Colonic mucosa (tissue), 4 donors: ENCODE data around the gene RPL37A. TPM values are rescaled to one million over a fixed set of nuclear protein-coding genes. Genes with fewer than 3 reads are reported as not detected.

ENCODE experiments used
- DNase-seq: peaks from one replicate; pipeline ENCODE4 v3.0.0-alpha.2; 2020
- H3K27ac ChIP-seq: fragments of 200-600 bp; one replicate; pipeline ENCODE4 v1.8.0; 2021
- H3K27me3 ChIP-seq: fragments of 200-600 bp; one replicate; pipeline ENCODE4 v1.8.0; 2021
- H3K36me3 ChIP-seq: fragments of 200-600 bp; one replicate; pipeline ENCODE4 v1.8.0; 2021
- H3K4me1 ChIP-seq: fragments of 200-600 bp; one replicate; pipeline ENCODE4 v1.8.0; 2021; ENCODE audit warnings: mild to moderate bottlenecking
- H3K4me3 ChIP-seq: fragments of 200-600 bp; one replicate; pipeline ENCODE4 v1.8.0; 2021
- H3K9ac ChIP-seq, 2 donors: one replicate each; pipeline ENCODE4 v1.7.0; 2013; ENCODE audit warnings: control low read depth in 2 of 2, low read depth in 2 of 2, low read length in 2 of 2
- H3K9me3 ChIP-seq: fragments of 200-600 bp; one replicate; pipeline ENCODE4 v1.8.0; 2021
- intact Hi-C: fragments of 100-400 bp; cut with DNase I; formaldehyde crosslinking; loops from one replicate; pipeline ENCODE4 v1.14.1; 2022
- total RNA-seq, 2 donors: library from RNA; stranded (reverse); fragmentation: NEBNext Ultra II Directional in 1 of 2; extraction: Animal tissue kit (Norgen Biotek cat#: 25700) in 1 of 2; gene quantifications; one replicate each; pipeline ENCODE4 v1.2.1, GENCODE V29; 2021
- TF ChIP-seq, protein P1 (sequence below): fragments of 200-600 bp; IDR thresholded peaks from one replicate; pipeline ENCODE4 v1.8.0; 2022; ENCODE audit warnings: antibody characterized with exemption, mild to moderate bottlenecking
- donor health status: healthy.
- donor health status: DM: no; HTN: no; CAD: no.
- donor health status: DM: no; HTN: no; CAD: no.

The RPL37A gene
- total RNA-seq, 2 donors from 2014 or later = 1,895 to 2,156 TPM

DNA sequence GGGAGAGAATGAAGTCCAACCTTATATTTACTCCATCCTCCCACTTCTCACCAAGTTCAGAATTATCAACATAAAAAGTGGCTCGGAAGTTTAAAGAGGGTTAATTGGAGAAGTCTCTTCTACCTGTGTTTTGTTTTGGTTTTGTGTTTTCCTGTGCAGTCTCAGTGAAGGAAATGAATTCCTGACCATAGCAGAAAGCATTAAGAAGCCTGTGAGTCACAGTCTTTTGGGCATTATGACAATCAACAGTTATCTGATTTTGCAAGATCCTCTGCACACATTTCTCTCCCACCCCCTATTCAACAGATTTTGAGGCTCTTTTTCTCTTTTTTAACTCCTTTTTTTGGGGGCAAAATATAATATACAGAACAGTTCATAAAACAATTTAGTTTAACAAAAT is 8.6 kb upstream of the RPL37A start:
- Histone ChIP-seq H3K9me3 (no peaks in the 10 kb centered on the region), H3K4me3 (no peak overlapping the region), H3K27me3 (no peaks in the 10 kb centered on the region), H3K36me3 (no peaks in the 10 kb centered on the region), H3K9ac (no peak overlapping the region), H3K4me1 (no peaks in the 10 kb centered on the region), H3K27ac (no peak overlapping the region)
- TF ChIP-seq, protein P1, sequence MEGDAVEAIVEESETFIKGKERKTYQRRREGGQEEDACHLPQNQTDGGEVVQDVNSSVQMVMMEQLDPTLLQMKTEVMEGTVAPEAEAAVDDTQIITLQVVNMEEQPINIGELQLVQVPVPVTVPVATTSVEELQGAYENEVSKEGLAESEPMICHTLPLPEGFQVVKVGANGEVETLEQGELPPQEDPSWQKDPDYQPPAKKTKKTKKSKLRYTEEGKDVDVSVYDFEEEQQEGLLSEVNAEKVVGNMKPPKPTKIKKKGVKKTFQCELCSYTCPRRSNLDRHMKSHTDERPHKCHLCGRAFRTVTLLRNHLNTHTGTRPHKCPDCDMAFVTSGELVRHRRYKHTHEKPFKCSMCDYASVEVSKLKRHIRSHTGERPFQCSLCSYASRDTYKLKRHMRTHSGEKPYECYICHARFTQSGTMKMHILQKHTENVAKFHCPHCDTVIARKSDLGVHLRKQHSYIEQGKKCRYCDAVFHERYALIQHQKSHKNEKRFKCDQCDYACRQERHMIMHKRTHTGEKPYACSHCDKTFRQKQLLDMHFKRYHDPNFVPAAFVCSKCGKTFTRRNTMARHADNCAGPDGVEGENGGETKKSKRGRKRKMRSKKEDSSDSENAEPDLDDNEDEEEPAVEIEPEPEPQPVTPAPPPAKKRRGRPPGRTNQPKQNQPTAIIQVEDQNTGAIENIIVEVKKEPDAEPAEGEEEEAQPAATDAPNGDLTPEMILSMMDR = no peak
- no peak for DNase-seq
- intact Hi-C loops = loop anchor here (10.0 kb wide), 1 partner anchor 65 kb away; no protein-coding TSS in a partner anchor

- Histone ChIP-seq H3K36me3 (no peaks in the 10 kb centered on the region), H3K27ac (no peak overlapping the region), H3K9ac (no peak overlapping the region), H3K9me3 (no peaks in the 10 kb centered on the region), H3K27me3 (no peaks in the 10 kb centered on the region), H3K4me3 (no peak overlapping the region), H3K4me1 (no peaks in the 10 kb centered on the region)
- TF ChIP-seq, protein P1 = no peak
- no peak for DNase-seq
- intact Hi-C loops = loop anchor here (10.0 kb wide), 1 partner anchor 67 kb away; no protein-coding TSS in a partner anchor
Observed at GRCh38 chr2:216491793-216492596, 6.6 kb upstream of the RPL37A start.

GRCh38 chr2:216492597-216493333 is 5.9 kb upstream of the RPL37A start:
- no peaks in the 10 kb centered on the region for H3K36me3 ChIP-seq
- no peak overlapping the region for H3K27ac ChIP-seq
- H3K4me3 ChIP-seq = no peak overlapping the region
- DNase-seq = no peak
- H3K27me3 ChIP-seq = no peaks in the 10 kb centered on the region
- no peaks in the 10 kb centered on the region for H3K4me1 ChIP-seq
- H3K9ac ChIP-seq = no peak overlapping the region
- intact Hi-C loops = loop anchor here (10.0 kb wide), 1 partner anchor 68 kb away; no protein-coding TSS in a partner anchor
- TF ChIP-seq, protein P1 = no peak
- H3K9me3 ChIP-seq = no peaks in the 10 kb centered on the region

GRCh38 chr2:216493334-216493685 is 5.3 kb upstream of the RPL37A start:
- no peak overlapping the region for H3K27ac ChIP-seq
- H3K4me3 ChIP-seq = no peak overlapping the region
- intact Hi-C loops = loop anchor here (10.0 kb wide), 1 partner anchor 69 kb away; no protein-coding TSS in a partner anchor
- TF ChIP-seq, protein P1 = no peak
- H3K27me3 ChIP-seq = no peaks in the 10 kb centered on the region
- H3K4me1 ChIP-seq = no peaks in the 10 kb centered on the region
- DNase-seq = no peak
- no peaks in the 10 kb centered on the region for H3K36me3 ChIP-seq
- no peaks in the 10 kb centered on the region for H3K9me3 ChIP-seq
- no peak overlapping the region for H3K9ac ChIP-seq

GRCh38 chr2:216495656-216496055 is 3.0 kb upstream of the RPL37A start:
- intact Hi-C loops = loop anchor here (10.0 kb wide), 1 partner anchor 71 kb away; no protein-coding TSS in a partner anchor
- Histone ChIP-seq H3K36me3 (no peaks in the 10 kb centered on the region), H3K9me3 (no peaks in the 10 kb centered on the region), H3K27ac (no peak overlapping the region), H3K4me1 (peaks cover 11% of the 10 kb centered on the region), H3K27me3 (no peaks in the 10 kb centered on the region), H3K4me3 (no peak overlapping the region), H3K9ac (no peak overlapping the region)
- no peak for DNase-seq
- TF ChIP-seq, protein P1 = no peak
